A549 (cell line): Measurements from ENCODE around the gene OR4N2. TPM values are rescaled to one million over a fixed set of nuclear protein-coding genes. Genes with fewer than 3 reads are reported as not detected.

Source experiments
- ATAC-seq, 2 experiments: fragments of 200-7000 bp in 1 of 2; fragments of >200 bp in 1 of 2; cut with Nextera tagmentation in 1 of 2; cut with Tn5 transposase in 1 of 2; 3 replicates each; pipeline versions ENCODE4 v1.8.0 to v1.9.1; 2018 to 2020; ENCODE audit warnings: mild to moderate bottlenecking in 1 of 2, moderate library complexity in 1 of 2
- CTCF ChIA-PET: fragments of 300-600 bp; sonication (Branson Sonifier 250); formaldehyde crosslinking; extraction: SDS; loops from one replicate; lab custom pipeline; 2021; ENCODE audit warnings: antibody characterized with exemption, inconsistent platforms; lab: Yijun Ruan, JAX
- POLR2A ChIA-PET: fragments of 350-600 bp; formaldehyde crosslinking; extraction: SDS; loops from one replicate; lab custom pipeline; 2021; ENCODE audit warnings: antibody characterized with exemption, inconsistent platforms; lab: Yijun Ruan, JAX
- DNase-seq, 2 experiments: peaks; one replicate each; pipeline versions ENCODE4 v3.0.0 to v3.0.0-alpha.2; 2011 to 2016; ENCODE audit warnings: low read depth in 1 of 2, low spot score in 1 of 2
- FAIRE-seq: peaks from 2 replicates; lab custom pipeline; 2011; peaks lifted over from hg19 to GRCh38; lab: Jason Lieb, UNC
- H3K27ac ChIP-seq, 2 experiments: fragments of >200 bp; sonication (Bioruptor Twin); formaldehyde crosslinking; 3 replicates each; pipeline ENCODE4 v1.5.1; 2016 to 2017
- H3K4me1 ChIP-seq: fragments of >200 bp; sonication (Bioruptor Twin); formaldehyde crosslinking; 3 replicates; pipeline ENCODE4 v1.6.1; 2016
- H3K4me2 ChIP-seq: fragments of >200 bp; sonication (Bioruptor Twin); formaldehyde crosslinking; 3 replicates; pipeline ENCODE4 v1.6.1; 2016
- H3K4me3 ChIP-seq: fragments of >200 bp; sonication (Bioruptor Twin); formaldehyde crosslinking; 3 replicates; pipeline ENCODE4 v1.5.1; 2016
- H3K9me3 ChIP-seq: fragments of >200 bp; sonication (Bioruptor Twin); formaldehyde crosslinking; 3 replicates; pipeline ENCODE4 v1.6.1; 2016
- CTCF ChIP-seq: fragments of >200 bp; sonication (Bioruptor Twin); formaldehyde crosslinking; IDR thresholded peaks from 3 replicates; pipeline ENCODE4 v1.5.1; 2016
- EHF ChIP-seq: fragments of 250-450 bp; sonication (Bioruptor Pico); IDR thresholded peaks from 2 replicates; pipeline ENCODE4 v1.5.0; 2020; ENCODE audit warnings: mild to moderate bottlenecking
- EHMT2 ChIP-seq: fragments of 200-600 bp; sonication (generic); IDR thresholded peaks from 2 replicates; pipeline ENCODE4 v1.6.1; 2016; ENCODE audit warnings: antibody characterized with exemption, low read depth, mild to moderate bottlenecking, moderate library complexity
- GATA3 ChIP-seq: IDR thresholded peaks from 2 replicates; pipeline ENCODE4 v1.6.1; 2012; ENCODE audit warnings: borderline replicate concordance
- HEYL ChIP-seq: fragments of 250-450 bp; sonication (Bioruptor Pico); IDR thresholded peaks from 2 replicates; pipeline ENCODE4 v1.8.0; 2021; ENCODE audit warnings: mild to moderate bottlenecking, moderate library complexity
- MAFK ChIP-seq: fragments of 450-650 bp; IDR thresholded peaks from 2 replicates; pipeline ENCODE4 v1.6.1; 2014; ENCODE audit not compliant: partially characterized antibody
- MAZ ChIP-seq: fragments of 150-350 bp; IDR thresholded peaks from 2 replicates; pipeline ENCODE4 v1.6.1; 2014; ENCODE audit warnings: antibody characterized with exemption, low read depth, low read length, borderline replicate concordance
- NPAS2 ChIP-seq: fragments of 250-450 bp; sonication (Bioruptor Pico); IDR thresholded peaks from 2 replicates; pipeline ENCODE4 v1.8.0; 2022; ENCODE audit warnings: mild to moderate bottlenecking, moderate library complexity, borderline replicate concordance
- POLR2AphosphoS2 ChIP-seq: conservative IDR thresholded peaks from 2 replicates; pipeline ENCODE4 v1.6.1; 2012; ENCODE audit warnings: low read length, improper control_type of control experiment, inconsistent platforms
- RAD21 ChIP-seq, 2 experiments: fragments of >200 bp in 1 of 2; sonication (Bioruptor Twin) in 1 of 2; formaldehyde crosslinking in 1 of 2; IDR thresholded peaks in 1 of 2; conservative IDR thresholded peaks in 1 of 2; 2 replicates in 1 of 2; 3 replicates in 1 of 2; pipeline ENCODE4 v1.6.1; 2012 to 2018; ENCODE audit warnings: inconsistent platforms in 1 of 2
- SMC3 ChIP-seq: fragments of >200 bp; sonication (Bioruptor Twin); formaldehyde crosslinking; IDR thresholded peaks from 3 replicates; pipeline ENCODE4 v1.6.1; 2018; ENCODE audit warnings: inconsistent platforms
- ZNF302 ChIP-seq: fragments of 250-450 bp; sonication (Bioruptor Pico); IDR thresholded peaks from 2 replicates; pipeline ENCODE4 v1.9.0; 2021; ENCODE audit warnings: inconsistent platforms, mild to moderate bottlenecking, moderate library complexity
- WGBS: methylation state at CpG from one replicate; pipeline ENCODE4 v1.1.6; 2017; ENCODE audit errors: missing lambda C conversion rate; 5-methylcytosine and 5-hydroxymethylcytosine counted together
- polyA plus RNA-seq, 4 experiments: library from polyadenylated mRNA; depleted of rRNA in 3 of 4; stranded (reverse); fragments of >200 nt; fragmentation: RNase III in 1 of 4; extraction: RNeasy Plus Mini Kit Qiagen cat#74134 plus additional on column Dnase treatment in 1 of 4; gene quantifications; 2 replicates in 3 of 4; 3 replicates in 1 of 4; pipeline ENCODE4 v1.2.3, GENCODE V29; 2011 to 2017
- TF ChIP-seq, protein P1 (sequence below): fragments of 450-650 bp; IDR thresholded peaks from 2 replicates; pipeline ENCODE4 v1.6.1; 2014; ENCODE audit warnings: antibody characterized with exemption

Gene OR4N2
- polyA plus RNA-seq, 2 of the 4 experiments (the other 2 are of a cell fraction), result not detected

GRCh38 chr14:19874842-19875241 is 71.3 kb downstream of the OR4N2 start, which contains the start of gene OR4K2:
Gene OR4K2, plus strand, starts transcription at chr14:19875142. Its CDS starts 1,126 bp downstream, at chr14:19876268.
- DNase-seq (no peak), FAIRE-seq (peak; percentile 96), ATAC-seq (no peak)
- Histone ChIP-seq H3K4me3 (no peak within 1 kb of the TSS), H3K4me1 (no peaks in the 10 kb centered on the region), H3K4me2 (no peak within 1 kb of the TSS), H3K27ac (no peak within 1 kb of the TSS), H3K9me3 (no peaks in the 10 kb centered on the region)
- 9% methylated on average over 2 of the region's 2 CpGs for WGBS
- ChIA-PET POLR2A (no interaction called here), CTCF (no interaction called here)
- TF ChIP-seq NPAS2 (no peak), EHF (no peak), POLR2AphosphoS2 (no peak), HEYL (CRISPR knock-in tag) (no peak), EHMT2 (no peak), MAFK (no peak), CTCF (no peak), GATA3 (no peak), MAZ (no peak)
- TF ChIP-seq, protein P1, sequence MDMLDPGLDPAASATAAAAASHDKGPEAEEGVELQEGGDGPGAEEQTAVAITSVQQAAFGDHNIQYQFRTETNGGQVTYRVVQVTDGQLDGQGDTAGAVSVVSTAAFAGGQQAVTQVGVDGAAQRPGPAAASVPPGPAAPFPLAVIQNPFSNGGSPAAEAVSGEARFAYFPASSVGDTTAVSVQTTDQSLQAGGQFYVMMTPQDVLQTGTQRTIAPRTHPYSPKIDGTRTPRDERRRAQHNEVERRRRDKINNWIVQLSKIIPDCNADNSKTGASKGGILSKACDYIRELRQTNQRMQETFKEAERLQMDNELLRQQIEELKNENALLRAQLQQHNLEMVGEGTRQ, result no peak

GRCh38 chr14:19878029-19878642 is 74.6 kb downstream of the OR4N2 start:
- DNase-seq (peak in 1 of 2 experiments; percentile 36), FAIRE-seq (peak; percentile 100), ATAC-seq (peak in 1 of 2 experiments; percentile 68; a peak in 2 of 6 replicates)
- no peaks in the 10 kb centered on the region for H3K4me1 ChIP-seq
- CTCF ChIA-PET, result interaction anchor here (0.6 to 1.7 kb wide), 3 partner anchors 11 to 45 kb away, joined by 3 to 4 read pairs (median 3); no protein-coding TSS in a partner anchor
- POLR2A ChIA-PET, result no interaction called here
- H3K27ac ChIP-seq, result no peak overlapping the region
- no peaks in the 10 kb centered on the region for H3K9me3 ChIP-seq
- TF ChIP-seq SMC3, result peak; percentile 62
- no peak for TF ChIP-seq ZNF302 (CRISPR knock-in tag)
- peak; percentile 67 for TF ChIP-seq CTCF
- TF ChIP-seq RAD21 (conservative IDR thresholded peaks at IDR 0.05 in 1 of 2, IDR thresholded peaks at IDR 0.05 in 1 of 2), result peak; percentile 66 to 76
- H3K4me3 ChIP-seq, result no peak overlapping the region
- H3K4me2 ChIP-seq, result no peak overlapping the region

Other genes with a start within 250 kb of the OR4N2 start
- gene OR11H2, start 89.9 kb upstream of the OR4N2 start, polyA plus RNA-seq (2011; rRNA removed), result not detected in 2 replicates
- gene OR11H2, start 89.9 kb upstream of the OR4N2 start, polyA plus RNA-seq (2017; fragmentation: RNase III; extraction: RNeasy Plus Mini Kit Qiagen cat#74134 plus additional on column Dnase treatment), result not detected in 3 replicates
- gene OR4Q3, start 60.2 kb upstream of the OR4N2 start, polyA plus RNA-seq (2011; rRNA removed), result not detected in 2 replicates
- gene OR4Q3, start 60.2 kb upstream of the OR4N2 start, polyA plus RNA-seq (2017; fragmentation: RNase III; extraction: RNeasy Plus Mini Kit Qiagen cat#74134 plus additional on column Dnase treatment), result not detected in 3 replicates
- gene OR4M1, start 30.3 kb upstream of the OR4N2 start, polyA plus RNA-seq (2011; rRNA removed), result not detected in 2 replicates
- gene OR4M1, start 30.3 kb upstream of the OR4N2 start, polyA plus RNA-seq (2017; fragmentation: RNase III; extraction: RNeasy Plus Mini Kit Qiagen cat#74134 plus additional on column Dnase treatment), result not detected in 3 replicates
- not detected in 2 replicates for gene OR4K2, start 71.4 kb downstream of the OR4N2 start, polyA plus RNA-seq (2011; rRNA removed)
- gene OR4K2, start 71.4 kb downstream of the OR4N2 start, polyA plus RNA-seq (2017; fragmentation: RNase III; extraction: RNeasy Plus Mini Kit Qiagen cat#74134 plus additional on column Dnase treatment), result not detected in 3 replicates
- not detected in 2 replicates for gene OR4K5, start 116.8 kb downstream of the OR4N2 start, polyA plus RNA-seq (2011; rRNA removed)
- not detected in 3 replicates for gene OR4K5, start 116.8 kb downstream of the OR4N2 start, polyA plus RNA-seq (2017; fragmentation: RNase III; extraction: RNeasy Plus Mini Kit Qiagen cat#74134 plus additional on column Dnase treatment)
- gene OR4K1, start 127.1 kb downstream of the OR4N2 start, polyA plus RNA-seq (2011; rRNA removed), result not detected in 2 replicates
- gene OR4K1, start 127.1 kb downstream of the OR4N2 start, polyA plus RNA-seq (2017; fragmentation: RNase III; extraction: RNeasy Plus Mini Kit Qiagen cat#74134 plus additional on column Dnase treatment), result not detected in 3 replicates
- gene OR4K15, start 171.8 kb downstream of the OR4N2 start, polyA plus RNA-seq (2011; rRNA removed), result not detected in 2 replicates
- not detected in 3 replicates for gene OR4K15, start 171.8 kb downstream of the OR4N2 start, polyA plus RNA-seq (2017; fragmentation: RNase III; extraction: RNeasy Plus Mini Kit Qiagen cat#74134 plus additional on column Dnase treatment)
- not detected in 2 replicates for gene OR4Q2, start 198.4 kb downstream of the OR4N2 start, polyA plus RNA-seq (2011; rRNA removed)
- not detected in 3 replicates for gene OR4Q2, start 198.4 kb downstream of the OR4N2 start, polyA plus RNA-seq (2017; fragmentation: RNase III; extraction: RNeasy Plus Mini Kit Qiagen cat#74134 plus additional on column Dnase treatment)
- gene OR4K14, start 215.5 kb downstream of the OR4N2 start, polyA plus RNA-seq (2011; rRNA removed), result not detected in 2 replicates
- not detected in 3 replicates for gene OR4K14, start 215.5 kb downstream of the OR4N2 start, polyA plus RNA-seq (2017; fragmentation: RNase III; extraction: RNeasy Plus Mini Kit Qiagen cat#74134 plus additional on column Dnase treatment)
- not detected in 2 replicates for gene OR4K13, start 232.3 kb downstream of the OR4N2 start, polyA plus RNA-seq (2011; rRNA removed)
- gene OR4K13, start 232.3 kb downstream of the OR4N2 start, polyA plus RNA-seq (2017; fragmentation: RNase III; extraction: RNeasy Plus Mini Kit Qiagen cat#74134 plus additional on column Dnase treatment), result not detected in 3 replicates